ENCODE data around the gene ELOB.
A peak's percentile ranks its signal among the peaks of the same experiment; 100 is the strongest.

ELOB gene

GRCh38 chr16:2767140-2767731, 9.8 kb downstream of the ELOB start:
- no peak for DNase-seq (ENCODE audit: low spot score)

DNA sequence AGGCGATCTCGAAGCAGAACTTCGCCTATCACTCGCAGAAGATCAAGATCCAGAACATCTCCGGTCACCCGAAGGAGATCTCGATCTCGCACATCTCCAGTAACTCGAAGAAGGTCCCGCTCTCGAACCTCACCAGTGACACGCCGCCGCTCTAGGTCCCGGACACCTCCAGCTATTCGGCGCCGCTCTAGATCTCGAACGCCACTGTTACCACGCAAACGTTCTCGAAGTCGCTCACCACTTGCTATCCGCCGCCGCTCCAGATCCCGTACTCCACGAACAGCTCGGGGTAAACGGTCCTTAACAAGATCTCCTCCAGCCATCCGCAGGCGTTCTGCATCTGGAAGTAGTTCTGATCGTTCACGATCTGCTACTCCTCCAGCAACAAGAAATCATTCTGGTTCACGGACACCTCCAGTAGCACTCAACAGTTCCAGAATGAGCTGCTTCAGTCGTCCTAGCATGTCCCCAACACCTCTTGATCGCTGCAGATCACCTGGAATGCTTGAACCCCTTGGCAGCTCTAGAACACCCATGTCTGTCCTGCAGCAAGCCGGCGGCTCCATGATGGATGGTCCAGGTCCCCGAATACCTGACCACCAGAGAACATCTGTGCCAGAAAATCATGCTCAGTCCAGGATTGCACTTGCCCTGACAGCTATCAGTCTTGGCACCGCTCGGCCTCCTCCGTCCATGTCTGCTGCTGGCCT, 10.5 kb downstream of the ELOB start:
- no peak for DNase-seq (ENCODE audit: low spot score)

DNA sequence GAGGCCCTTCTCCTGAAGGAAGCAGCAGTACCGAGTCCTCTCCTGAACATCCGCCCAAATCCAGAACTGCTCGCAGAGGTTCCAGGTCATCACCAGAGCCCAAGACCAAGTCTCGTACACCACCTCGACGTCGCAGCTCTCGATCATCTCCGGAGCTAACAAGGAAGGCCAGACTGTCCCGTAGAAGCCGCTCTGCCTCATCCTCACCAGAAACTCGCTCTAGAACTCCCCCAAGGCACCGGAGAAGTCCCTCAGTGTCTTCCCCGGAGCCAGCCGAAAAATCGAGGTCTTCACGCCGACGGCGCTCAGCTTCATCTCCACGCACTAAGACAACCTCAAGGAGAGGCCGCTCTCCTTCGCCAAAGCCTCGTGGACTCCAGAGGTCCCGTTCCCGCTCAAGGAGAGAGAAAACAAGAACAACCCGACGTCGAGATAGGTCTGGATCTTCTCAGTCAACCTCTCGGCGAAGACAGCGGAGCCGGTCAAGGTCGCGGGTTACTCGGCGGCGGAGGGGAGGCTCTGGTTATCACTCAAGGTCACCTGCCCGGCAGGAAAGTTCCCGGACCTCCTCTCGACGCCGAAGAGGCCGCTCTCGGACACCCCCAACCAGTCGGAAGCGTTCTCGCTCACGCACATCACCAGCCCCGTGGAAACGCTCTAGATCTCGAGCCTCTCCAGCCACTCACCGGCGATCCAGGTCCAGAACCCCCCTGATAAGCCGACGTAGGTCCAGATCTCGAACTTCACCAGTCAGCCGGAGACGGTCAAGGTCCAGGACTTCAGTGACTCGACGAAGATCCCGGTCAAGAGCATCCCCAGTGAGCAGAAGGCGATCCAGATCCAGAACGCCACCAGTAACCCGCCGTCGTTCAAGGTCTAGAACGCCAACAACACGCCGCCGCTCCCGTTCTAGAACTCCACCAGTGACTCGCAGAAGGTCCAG, 11.3 kb downstream of the ELOB start:
- DNase-seq (ENCODE audit: low spot score): no peak

GRCh38 chr16:2764718-2765117, 12.4 kb downstream of the ELOB start:
- no peak for DNase-seq (ENCODE audit: low spot score)

DNA sequence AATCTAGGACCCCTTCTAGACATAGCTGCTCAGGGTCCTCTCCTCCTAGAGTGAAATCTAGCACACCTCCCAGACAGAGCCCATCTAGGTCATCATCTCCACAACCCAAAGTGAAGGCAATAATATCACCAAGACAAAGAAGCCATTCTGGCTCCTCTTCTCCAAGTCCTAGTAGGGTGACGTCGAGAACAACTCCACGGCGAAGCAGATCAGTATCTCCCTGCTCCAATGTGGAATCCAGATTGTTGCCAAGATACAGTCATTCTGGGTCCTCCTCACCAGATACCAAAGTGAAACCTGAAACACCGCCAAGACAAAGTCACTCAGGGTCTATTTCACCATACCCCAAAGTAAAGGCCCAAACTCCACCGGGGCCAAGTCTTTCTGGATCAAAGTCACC, 13.9 kb downstream of the ELOB start:
- DNase-seq (ENCODE audit: low spot score): no peak

GRCh38 chr16:2762711-2763110, 14.4 kb downstream of the ELOB start:
- DNase-seq (ENCODE audit: low spot score): no peak

DNA sequence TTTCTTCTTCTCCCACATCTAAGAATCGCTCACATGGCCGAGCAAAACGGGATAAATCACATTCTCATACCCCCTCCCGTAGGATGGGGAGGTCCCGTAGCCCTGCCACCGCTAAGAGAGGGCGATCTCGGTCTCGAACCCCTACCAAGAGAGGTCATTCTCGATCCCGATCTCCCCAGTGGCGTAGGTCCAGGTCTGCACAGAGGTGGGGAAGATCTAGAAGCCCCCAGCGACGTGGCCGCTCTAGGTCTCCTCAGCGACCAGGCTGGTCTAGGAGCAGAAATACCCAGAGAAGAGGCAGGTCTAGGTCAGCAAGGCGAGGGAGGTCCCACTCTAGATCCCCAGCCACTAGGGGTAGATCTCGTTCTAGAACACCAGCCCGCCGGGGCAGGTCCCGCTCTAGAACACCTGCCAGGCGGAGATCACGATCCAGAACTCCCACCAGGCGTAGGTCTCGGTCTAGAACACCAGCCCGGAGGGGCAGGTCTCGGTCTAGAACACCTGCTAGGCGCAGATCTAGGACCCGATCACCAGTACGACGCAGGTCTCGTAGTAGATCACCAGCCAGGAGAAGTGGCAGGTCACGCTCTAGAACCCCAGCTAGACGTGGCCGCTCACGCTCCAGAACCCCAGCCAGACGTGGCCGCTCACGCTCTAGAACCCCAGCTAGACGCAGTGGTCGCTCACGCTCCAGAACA, 15.0 kb downstream of the ELOB start:
- DNase-seq (ENCODE audit: low spot score): no peak

GRCh38 chr16:2761472-2761871, 15.6 kb downstream of the ELOB start:
- DNase-seq (ENCODE audit: low spot score): no peak

DNA sequence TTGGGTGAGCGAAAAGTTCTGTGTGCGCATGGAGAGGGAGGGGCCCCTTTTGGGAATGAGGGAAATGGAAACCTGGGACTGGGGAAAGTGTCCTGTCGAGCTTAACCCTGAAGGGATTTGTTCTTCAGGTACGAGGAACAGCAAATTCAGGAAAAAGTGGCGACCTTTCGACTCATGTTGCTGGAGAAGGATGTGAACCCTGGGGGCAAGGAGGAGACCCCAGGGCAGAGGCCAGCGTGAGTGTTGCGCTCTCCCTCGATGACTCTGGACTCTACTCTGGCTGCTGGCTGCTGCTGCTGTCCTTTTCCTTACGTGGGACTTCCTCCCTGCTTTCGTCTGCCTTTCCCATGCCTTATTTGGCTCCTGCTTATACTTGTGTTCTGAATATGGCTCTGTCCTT, 19.7 kb downstream of the ELOB start:
- no peak for DNase-seq (ENCODE audit: low spot score)

DNA sequence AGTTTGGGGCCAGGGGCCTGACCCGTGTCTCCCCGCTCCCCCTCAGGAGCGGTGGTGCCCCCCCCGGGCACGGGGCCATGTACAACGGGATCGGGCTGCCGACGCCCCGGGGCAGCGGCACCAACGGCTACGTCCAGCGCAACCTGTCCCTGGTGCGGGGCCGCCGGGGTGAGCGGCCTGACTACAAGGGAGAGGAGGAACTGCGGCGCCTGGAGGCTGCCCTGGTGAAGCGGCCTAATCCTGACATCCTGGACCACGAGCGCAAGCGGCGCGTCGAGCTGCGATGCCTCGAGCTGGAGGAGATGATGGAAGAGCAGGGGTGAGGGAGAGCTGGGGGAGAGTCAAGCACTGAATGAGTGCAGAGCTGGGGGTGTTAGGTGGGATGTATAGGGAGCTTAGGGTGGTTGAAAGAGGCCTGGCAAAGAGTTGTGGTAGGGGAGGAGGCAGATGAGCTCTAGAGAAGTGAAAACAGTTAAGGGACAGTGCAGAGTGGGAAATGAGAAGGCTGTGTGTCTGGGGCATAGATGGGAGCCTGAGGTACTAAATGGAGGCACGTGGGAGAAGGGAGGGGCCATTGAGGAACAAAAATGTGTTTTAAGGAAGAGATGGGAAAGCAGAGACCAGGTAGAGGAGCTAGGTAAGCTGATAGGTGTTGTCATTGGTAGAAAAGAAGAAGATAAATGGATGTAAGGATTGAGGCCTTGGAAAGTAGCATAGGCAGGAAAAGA, 20.6 kb downstream of the ELOB start:
- DNase-seq (ENCODE audit: low spot score): no peak

DNA sequence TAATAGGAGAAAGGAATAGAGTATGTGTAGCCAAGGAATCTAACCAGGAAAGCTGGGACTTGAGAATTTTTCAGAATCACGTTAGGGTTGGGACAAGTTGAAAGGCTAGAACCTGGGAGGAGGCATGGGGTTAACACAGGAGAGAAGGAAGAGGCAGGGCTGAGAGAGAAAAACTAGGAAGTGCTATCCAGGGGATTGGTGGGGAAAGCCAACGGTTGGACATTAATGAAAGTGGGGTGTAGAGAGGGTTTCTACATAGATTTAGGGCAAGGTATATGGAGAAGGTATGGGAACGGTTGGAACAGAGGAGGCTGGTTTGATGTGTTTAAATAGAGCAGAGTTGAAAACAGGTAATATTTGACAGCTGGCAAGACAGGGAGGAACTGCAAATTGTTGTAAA, 21.9 kb downstream of the ELOB start:
- DNase-seq (ENCODE audit: low spot score): no peak

DNA sequence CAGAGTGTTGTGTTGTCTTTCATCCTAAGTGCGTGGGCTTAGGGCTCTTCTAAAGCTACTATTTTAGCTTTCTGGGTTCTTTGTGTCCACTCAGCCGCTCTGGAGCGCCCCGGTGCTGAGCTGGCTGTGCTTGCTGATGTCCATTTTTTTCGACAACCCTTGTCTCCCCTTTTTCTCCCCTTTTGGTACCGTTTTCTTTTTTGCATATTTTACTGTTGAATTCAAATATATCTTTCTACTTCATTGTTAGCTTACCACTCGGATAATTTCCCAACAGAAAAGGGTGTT, 23.4 kb downstream of the ELOB start:
- no peak for DNase-seq (ENCODE audit: low spot score)

DNA sequence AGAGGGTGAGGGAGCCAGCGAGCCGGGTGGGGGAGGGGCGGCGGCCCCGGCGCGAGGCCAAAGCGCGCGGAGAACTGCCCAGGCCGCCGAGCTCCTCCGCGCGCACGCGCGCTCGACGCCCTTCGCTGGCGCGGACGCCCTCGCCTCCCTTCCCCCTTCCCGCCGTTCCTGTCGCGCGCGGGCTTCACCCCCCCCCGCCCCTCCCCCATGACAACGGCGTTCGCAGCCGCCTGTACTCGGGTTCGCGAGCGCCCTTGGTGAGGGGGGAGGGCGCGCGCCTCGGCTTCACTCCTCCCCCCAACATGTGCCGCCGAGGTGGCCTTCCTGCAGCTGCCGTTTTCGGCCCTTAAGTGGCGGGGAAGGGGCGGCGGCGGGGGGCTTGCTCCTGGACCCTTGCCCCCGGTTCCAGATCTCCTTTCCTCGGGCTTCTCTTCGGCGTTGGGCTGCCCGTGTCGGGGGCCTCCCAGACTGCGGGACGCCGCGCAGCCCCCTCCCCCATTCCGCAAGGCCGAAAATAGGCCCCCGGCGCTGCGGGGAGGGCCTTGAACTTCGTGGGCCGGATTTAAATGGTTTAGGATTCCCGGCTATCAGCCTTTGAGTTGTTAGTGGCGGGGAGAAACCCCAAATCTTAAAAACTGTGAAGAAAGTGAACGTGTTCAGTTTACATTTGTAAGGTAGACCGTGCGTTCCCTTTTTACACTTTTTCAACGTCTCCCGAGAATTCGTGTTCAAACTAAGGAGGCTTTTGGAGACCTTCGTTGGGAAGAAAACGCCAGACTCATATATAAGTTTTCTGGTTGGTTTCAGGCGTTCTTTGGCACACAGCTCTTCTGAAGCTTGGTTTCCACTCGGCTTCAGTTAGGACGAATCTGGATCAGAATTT, 24.0 kb downstream of the ELOB start:
- peak; percentile 96 for DNase-seq (ENCODE audit: low spot score)

- peak; percentile 98 for DNase-seq (ENCODE audit: low spot score)
Observed at GRCh38 chr16:2752035-2752849, 24.8 kb downstream of the ELOB start, which contains the start of gene SRRM2. Gene SRRM2 (plus strand): TSS chr16:2752638. CDS start chr16:2756365, 3,727 bp downstream.

- no peak for DNase-seq (ENCODE audit: low spot score)
Observed at GRCh38 chr16:2751577-2752034, 25.5 kb downstream of the ELOB start.

- DNase-seq (ENCODE audit: low spot score): no peak
Observed at GRCh38 chr16:2749936-2750335, 27.1 kb downstream of the ELOB start.

GRCh38 chr16:2749476-2749875, 27.6 kb downstream of the ELOB start:
- DNase-seq (ENCODE audit: low spot score): no peak

DNA sequence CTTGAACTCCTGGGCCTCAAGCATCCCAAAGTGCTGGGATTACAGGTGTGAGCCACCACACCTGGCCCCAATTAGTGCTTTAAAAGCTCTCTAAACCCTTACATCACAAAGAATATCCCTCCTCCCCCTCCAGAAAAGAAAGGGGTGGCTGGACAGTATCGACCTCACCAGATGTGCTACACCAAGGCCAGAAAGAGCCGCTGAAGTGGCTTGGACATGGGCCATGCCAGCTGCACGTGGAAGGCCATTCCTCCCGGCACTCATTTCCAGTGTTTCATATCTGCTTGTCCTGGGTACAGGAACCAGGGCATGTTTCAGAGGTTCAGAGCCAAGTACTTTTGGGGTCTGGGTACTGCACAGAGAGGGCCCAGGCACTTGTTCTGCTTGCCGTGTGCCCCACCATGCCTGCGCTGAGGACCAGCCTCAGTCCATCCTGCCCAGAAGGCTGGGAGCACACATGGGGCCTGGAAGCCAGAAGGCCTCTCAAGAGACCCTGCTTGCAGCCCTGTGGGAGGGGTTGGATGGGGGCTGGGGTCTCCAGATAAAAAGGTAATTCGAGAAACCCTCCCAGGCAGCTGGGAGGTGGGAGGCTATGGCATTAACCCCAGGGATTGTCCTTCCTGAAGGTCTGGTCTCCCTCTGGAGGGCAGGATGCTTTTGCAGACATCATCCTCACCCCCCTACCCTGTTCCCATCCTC, 28.2 kb downstream of the ELOB start:
- no peak for DNase-seq (ENCODE audit: low spot score)

GRCh38 chr16:2745961-2746360, 31.1 kb downstream of the ELOB start:
- DNase-seq (ENCODE audit: low spot score): no peak

Measured in AG20443 (cell line).